Left lung (tissue), 10 donors: ENCODE measurements around the gene JAK1. TPM values are rescaled to one million over a fixed set of nuclear protein-coding genes. Genes with fewer than 3 reads are reported as not detected.

Source experiments
- ATAC-seq: fragments of 200-7000 bp; cut with Tn5 transposase; one replicate; pipeline ENCODE4 v1.9.1; 2020; ENCODE audit warnings: moderate library complexity
- DNase-seq, 4 donors: peaks; one replicate each; pipeline ENCODE4 v3.0.0-alpha.2; 2013 to 2020
- H3K27ac ChIP-seq, 2 donors: fragments of 200-600 bp; sonication (generic) in 1 of 2; one replicate each; pipeline versions ENCODE4 v1.5.0 to v1.8.0; 2020 to 2021
- H3K27me3 ChIP-seq, 2 donors: fragments of 200-600 bp; sonication (generic) in 1 of 2; one replicate each; pipeline versions ENCODE4 v1.5.0 to v1.8.0; 2020 to 2021
- H3K36me3 ChIP-seq, 2 donors: fragments of 200-600 bp; sonication (generic) in 1 of 2; one replicate each; pipeline versions ENCODE4 v1.5.0 to v1.8.0; 2020 to 2021
- H3K4me1 ChIP-seq, 2 donors: fragments of 200-600 bp; one replicate each; pipeline ENCODE4 v1.8.0; 2021
- H3K4me3 ChIP-seq, 2 donors: fragments of 200-600 bp; sonication (generic) in 1 of 2; one replicate each; pipeline versions ENCODE4 v1.5.0 to v1.8.0; 2020 to 2021; ENCODE audit warnings: mild to moderate bottlenecking in 1 of 2
- H3K9me3 ChIP-seq, 2 donors: fragments of 200-600 bp; sonication (generic) in 1 of 2; one replicate each; pipeline versions ENCODE4 v1.5.0 to v1.8.0; 2020 to 2021
- intact Hi-C, 2 donors: fragments of 100-400 bp; cut with DNase I; formaldehyde crosslinking; loops; one replicate each; pipeline versions ENCODE4 v1.11.2 to v1.14.2; 2022
- polyA plus RNA-seq, 6 donors: library from polyadenylated mRNA; unstranded; fragments of 120-200 nt; gene quantifications; one replicate each; pipeline ENCODE4 v1.2.1, GENCODE V29; 2013; ENCODE audit not compliant: insufficient read length in 6 of 6
- total RNA-seq, 2 donors: library from RNA; stranded (reverse); fragmentation: NEBNext Ultra II Directional; extraction: Animal tissue kit (Norgen Biotek cat#: 25700); gene quantifications; one replicate each; pipeline ENCODE4 v1.2.1, GENCODE V29; 2021
- TF ChIP-seq, protein P1 (sequence below), 2 donors: fragments of 200-600 bp; sonication (generic) in 1 of 2; IDR thresholded peaks; one replicate each; pipeline versions ENCODE4 v1.5.0 to v1.8.0; 2021; ENCODE audit warnings: antibody characterized with exemption in 2 of 2
- donor health status: DM: no; HTN: yes; CAD: no.
- donor health status: DM: no; HTN: no; CAD: no.

The JAK1 gene
- total and polyA plus RNA-seq, 8 donors: 103 to 162 (median 115) TPM

DNA sequence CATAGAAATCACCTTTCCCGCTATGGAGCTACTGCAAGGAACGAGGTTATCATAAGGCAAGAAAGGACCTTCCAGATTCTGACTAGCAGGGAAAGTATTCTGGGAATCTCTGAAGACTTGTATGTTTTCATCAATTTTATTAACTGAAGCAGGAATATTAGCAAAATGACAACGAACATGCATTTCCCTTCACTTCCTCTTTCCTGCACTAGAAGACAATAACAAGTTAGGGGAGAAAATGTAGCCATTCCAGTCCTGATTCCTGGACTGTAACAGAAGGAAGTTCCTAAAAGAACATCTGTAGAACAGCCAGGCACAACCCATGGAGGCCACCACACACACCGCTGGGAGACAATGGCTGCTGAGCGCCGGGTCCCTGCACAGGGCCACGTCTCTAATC lies 114.7 kb downstream of the JAK1 start:
- TF ChIP-seq, protein P1, sequence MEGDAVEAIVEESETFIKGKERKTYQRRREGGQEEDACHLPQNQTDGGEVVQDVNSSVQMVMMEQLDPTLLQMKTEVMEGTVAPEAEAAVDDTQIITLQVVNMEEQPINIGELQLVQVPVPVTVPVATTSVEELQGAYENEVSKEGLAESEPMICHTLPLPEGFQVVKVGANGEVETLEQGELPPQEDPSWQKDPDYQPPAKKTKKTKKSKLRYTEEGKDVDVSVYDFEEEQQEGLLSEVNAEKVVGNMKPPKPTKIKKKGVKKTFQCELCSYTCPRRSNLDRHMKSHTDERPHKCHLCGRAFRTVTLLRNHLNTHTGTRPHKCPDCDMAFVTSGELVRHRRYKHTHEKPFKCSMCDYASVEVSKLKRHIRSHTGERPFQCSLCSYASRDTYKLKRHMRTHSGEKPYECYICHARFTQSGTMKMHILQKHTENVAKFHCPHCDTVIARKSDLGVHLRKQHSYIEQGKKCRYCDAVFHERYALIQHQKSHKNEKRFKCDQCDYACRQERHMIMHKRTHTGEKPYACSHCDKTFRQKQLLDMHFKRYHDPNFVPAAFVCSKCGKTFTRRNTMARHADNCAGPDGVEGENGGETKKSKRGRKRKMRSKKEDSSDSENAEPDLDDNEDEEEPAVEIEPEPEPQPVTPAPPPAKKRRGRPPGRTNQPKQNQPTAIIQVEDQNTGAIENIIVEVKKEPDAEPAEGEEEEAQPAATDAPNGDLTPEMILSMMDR (IDR thresholded peaks at IDR 0.05): no peak
- Histone ChIP-seq H3K9me3 (no peaks in the 10 kb centered on the region), H3K4me3 (no peak overlapping the region), H3K27ac (no peak overlapping the region), H3K36me3 (peaks cover 0 to 100% of the 10 kb centered on the region in 2 donors), H3K27me3 (no peaks in the 10 kb centered on the region), H3K4me1 (peaks cover 0 to 7% of the 10 kb centered on the region in 2 donors)
- ATAC-seq (no peak), DNase-seq (no peak)
- intact Hi-C loops: no loop called here

DNA sequence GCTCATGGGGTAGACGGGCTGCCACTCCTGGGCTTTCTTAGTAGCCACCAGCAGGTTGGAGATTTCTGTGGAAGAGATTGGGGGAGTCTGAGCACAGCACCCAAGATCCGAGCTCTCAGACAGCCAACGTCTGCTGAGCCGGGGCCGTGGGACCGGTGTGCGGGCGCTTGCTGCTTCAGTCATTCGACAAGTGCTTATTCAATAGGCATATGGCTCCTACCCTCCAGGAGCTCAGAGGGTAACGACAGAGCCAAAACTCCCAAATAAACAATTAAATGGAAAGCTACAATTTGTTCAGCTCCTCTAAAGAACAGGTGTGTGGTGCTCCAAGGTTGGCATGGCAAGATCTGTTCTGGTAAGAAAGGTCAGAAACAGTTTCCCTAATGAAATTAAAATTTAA lies 115.5 kb downstream of the JAK1 start:
- ATAC-seq (no peak), DNase-seq (no peak)
- TF ChIP-seq, protein P1 (IDR thresholded peaks at IDR 0.05): no peak
- intact Hi-C loops: no loop called here
- no peak overlapping the region for H3K27ac ChIP-seq
- no peaks in the 10 kb centered on the region for H3K27me3 ChIP-seq
- no peak overlapping the region for H3K4me3 ChIP-seq
- H3K9me3 ChIP-seq: no peaks in the 10 kb centered on the region
- peaks cover 0 to 7% of the 10 kb centered on the region in 2 donors for H3K4me1 ChIP-seq
- peaks cover 0 to 100% of the 10 kb centered on the region in 2 donors for H3K36me3 ChIP-seq

- Histone ChIP-seq H3K27me3 (no peaks in the 10 kb centered on the region), H3K4me3 (no peak overlapping the region), H3K4me1 (peaks cover 0 to 7% of the 10 kb centered on the region in 2 donors), H3K36me3 (peaks cover 0 to 100% of the 10 kb centered on the region in 2 donors), H3K27ac (no peak overlapping the region), H3K9me3 (no peaks in the 10 kb centered on the region)
- no peak for ATAC-seq
- TF ChIP-seq, protein P1 (IDR thresholded peaks at IDR 0.05): no peak
- no peak for DNase-seq
- intact Hi-C loops: no loop called here
These were observed 116.4 kb downstream of the JAK1 start for GRCh38 chr1:64849942-64850341.

DNA sequence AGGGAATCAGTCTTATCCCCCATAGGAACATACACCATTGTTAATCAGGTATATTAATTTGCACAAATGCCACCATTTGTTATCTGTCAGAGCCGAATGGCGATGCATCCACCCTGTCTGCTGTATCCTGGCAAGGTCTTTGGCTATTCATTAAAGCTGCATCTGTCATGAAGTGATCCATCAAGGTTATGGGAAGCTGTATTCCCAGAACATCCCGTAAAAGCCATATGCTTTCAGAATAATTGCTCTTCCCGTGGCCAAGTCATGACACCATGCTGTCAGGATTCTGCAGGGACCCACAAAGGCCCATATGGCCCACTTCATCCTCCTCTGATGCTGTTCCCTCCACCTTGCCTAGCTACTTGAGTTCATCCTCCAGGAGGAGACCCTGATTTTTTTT lies 117.5 kb downstream of the JAK1 start:
- no peak overlapping the region for H3K4me3 ChIP-seq
- H3K9me3 ChIP-seq: no peaks in the 10 kb centered on the region
- no peak overlapping the region for H3K27ac ChIP-seq
- DNase-seq (no peak), ATAC-seq (no peak)
- intact Hi-C loops: no loop called here
- H3K36me3 ChIP-seq: peaks cover 0 to 100% of the 10 kb centered on the region in 2 donors
- no peaks in the 10 kb centered on the region for H3K27me3 ChIP-seq
- H3K4me1 ChIP-seq: peaks cover 0 to 7% of the 10 kb centered on the region in 2 donors
- TF ChIP-seq, protein P1 (IDR thresholded peaks at IDR 0.05): no peak

DNA sequence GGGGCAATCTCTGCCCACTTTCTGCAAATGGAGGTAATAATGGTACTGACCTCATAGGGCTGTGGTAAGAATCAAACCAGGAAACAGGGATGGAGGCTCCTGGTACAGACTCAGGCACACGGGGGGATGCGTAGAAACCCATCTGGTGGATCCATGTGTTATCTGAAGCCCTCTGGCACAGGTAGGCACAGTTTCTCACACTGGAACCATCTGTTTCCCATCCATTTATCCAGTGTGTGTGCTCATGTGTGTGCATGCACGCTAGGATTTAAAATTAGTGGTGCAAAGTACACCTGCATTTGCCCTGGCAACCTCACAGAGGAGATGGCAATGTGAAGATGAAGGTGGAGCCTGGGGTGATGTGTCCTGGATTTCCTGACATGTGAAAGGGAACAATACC lies 118.2 kb downstream of the JAK1 start:
- intact Hi-C loops: no loop called here
- DNase-seq: no peak
- Histone ChIP-seq H3K36me3 (peaks cover 0 to 100% of the 10 kb centered on the region in 2 donors), H3K27ac (no peak overlapping the region), H3K27me3 (no peaks in the 10 kb centered on the region), H3K4me1 (peaks cover 0 to 7% of the 10 kb centered on the region in 2 donors), H3K4me3 (no peak overlapping the region), H3K9me3 (no peaks in the 10 kb centered on the region)
- TF ChIP-seq, protein P1 (IDR thresholded peaks at IDR 0.05): no peak
- ATAC-seq: no peak
